H1 (cell line): Measurements from ENCODE around the gene SOX10. TPM values are rescaled to one million over a fixed set of nuclear protein-coding genes. Genes with fewer than 3 reads are reported as not detected.

Experiments
- FOSL1 ChIP-seq: IDR thresholded peaks from 2 replicates; pipeline ENCODE4 v1.6.1; 2011; ENCODE audit warnings: mild to moderate bottlenecking, low read depth, low read length, moderate library complexity; ENCODE audit not compliant: insufficient read depth
- NANOG ChIP-seq: IDR thresholded peaks from 2 replicates; pipeline ENCODE4 v1.6.1; 2011; ENCODE audit warnings: low read length, low read depth, mild to moderate bottlenecking, inconsistent platforms; ENCODE audit not compliant: insufficient read depth, poor library complexity, severe bottlenecking
- SIN3A ChIP-seq, 2 experiments: IDR thresholded peaks in 1 of 2; conservative IDR thresholded peaks in 1 of 2; 2 replicates each; pipeline ENCODE4 v1.6.1; 2011 to 2012; ENCODE audit warnings: low read length in 2 of 2, improper control_type of control experiment in 1 of 2, low read depth in 1 of 2, mild to moderate bottlenecking in 1 of 2
- SIRT6 ChIP-seq: IDR thresholded peaks from one replicate; pipeline ENCODE4 v1.7.1; 2012; ENCODE audit warnings: low read length, inconsistent platforms
- SUZ12 ChIP-seq: fragments of 200-600 bp; sonication (generic); IDR thresholded peaks from 2 replicates; pipeline ENCODE4 v1.6.1; 2012; ENCODE audit warnings: mild to moderate bottlenecking, inconsistent platforms, low read length, moderate library complexity, mixed read lengths
- polyA plus RNA-seq, 7 experiments: library from polyadenylated mRNA; depleted of rRNA in 3 of 7; stranded (reverse) in 5 of 7; unstranded in 2 of 7; fragments of >200 nt in 5 of 7; fragments of 200-250 nt in 2 of 7; gene quantifications; 1 replicate in 5 of 7; 2 replicates in 1 of 7; 4 replicates in 1 of 7; pipeline versions ENCODE4 v1.2.1 to v1.2.3, GENCODE V29; 2011 to 2013; ENCODE audit warnings: missing spikeins in 2 of 7, mixed read lengths in 2 of 7
- total RNA-seq: library from RNA; stranded (reverse); fragmentation: NEBNext Ultra II Directional; extraction: Animal tissue kit (Norgen Biotek cat#: 25700); gene quantifications from 2 replicates; pipeline ENCODE4 v1.2.1, GENCODE V29; 2021

SOX10 gene
- total and polyA plus RNA-seq, 2 of the 8 experiments (the other 6 are each of a cell fraction or from before 2014, with no cell fraction given) = 2.7 TPM

GRCh38 chr22:37967637-37968451 lies 16.5 kb downstream of the SOX10 start (continued):
- TF ChIP-seq SIN3A (conservative IDR thresholded peaks at IDR 0.05 in 1 of 2, IDR thresholded peaks at IDR 0.05 in 1 of 2; ENCODE audit: low read depth in 1 of 2, low read length in 2 of 2) (no peak), FOSL1 (no peak), SUZ12 (no peak), SIRT6 (no peak), NANOG (no peak)
